CD4-positive, alpha-beta T cell treated with Interleukin-4 for 1 hour (primary cell): ENCODE results near the gene TNPO3.

Experiments
- DNase-seq, 2 donors: peaks; one replicate each; pipeline ENCODE4 v3.0.0-alpha.2; 2020 to 2022

Gene TNPO3

GRCh38 chr7:128919881-128920799, 134.8 kb downstream of the TNPO3 start:
- no peak for DNase-seq

GRCh38 chr7:128919241-128919640, 135.7 kb downstream of the TNPO3 start:
- no peak for DNase-seq

DNA sequence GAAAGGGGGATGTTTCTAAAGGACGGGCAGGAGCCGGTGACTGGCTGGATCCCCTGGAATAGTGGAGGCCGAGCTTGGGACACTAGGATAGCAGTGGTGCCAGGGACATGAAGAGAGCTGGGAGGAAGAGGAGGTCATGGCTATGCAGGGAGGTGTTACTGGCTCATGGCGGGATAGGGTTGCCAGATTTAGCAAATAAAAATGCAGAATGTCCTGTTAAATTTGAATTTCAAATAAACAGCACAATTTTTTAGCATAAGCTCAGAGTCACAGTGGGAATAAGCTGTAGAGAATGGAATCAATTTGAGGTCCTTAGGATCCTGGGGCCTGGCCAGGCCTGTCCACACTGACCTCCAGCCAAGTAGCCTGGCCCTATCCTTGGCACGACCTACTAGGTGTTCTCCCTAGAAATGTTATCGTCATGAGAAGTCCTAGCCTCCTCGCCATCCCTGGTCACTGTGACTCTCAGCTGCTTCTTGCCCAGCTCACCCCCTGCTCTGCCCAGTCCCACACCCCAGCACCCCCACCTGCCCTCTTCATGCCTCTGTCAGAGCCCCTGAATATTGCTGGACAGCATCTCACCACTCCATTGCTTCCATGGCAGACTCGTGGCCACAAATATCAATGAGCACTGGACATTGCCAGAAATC, 136.8 kb downstream of the TNPO3 start:
- DNase-seq: no peak

DNA sequence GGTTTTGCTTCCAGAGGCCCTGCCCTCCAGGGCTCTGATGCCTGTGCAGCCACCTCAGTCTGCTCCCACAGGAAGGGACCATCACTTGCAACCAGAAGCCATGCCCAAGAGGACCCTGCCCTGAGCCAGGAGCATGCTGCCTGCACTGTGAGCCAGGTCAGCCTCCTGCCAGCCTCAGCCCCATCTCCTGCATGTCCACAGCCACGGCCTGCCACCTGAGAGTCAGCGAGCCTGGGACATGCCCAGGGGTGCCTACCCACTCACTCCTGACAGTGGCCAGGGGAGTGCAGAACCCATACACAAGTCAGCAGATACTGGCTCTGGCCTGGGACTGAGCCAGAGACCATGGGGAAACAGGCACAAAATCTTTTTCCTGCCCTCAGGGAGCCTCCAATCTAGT, 137.8 kb downstream of the TNPO3 start:
- DNase-seq: no peak

DNA sequence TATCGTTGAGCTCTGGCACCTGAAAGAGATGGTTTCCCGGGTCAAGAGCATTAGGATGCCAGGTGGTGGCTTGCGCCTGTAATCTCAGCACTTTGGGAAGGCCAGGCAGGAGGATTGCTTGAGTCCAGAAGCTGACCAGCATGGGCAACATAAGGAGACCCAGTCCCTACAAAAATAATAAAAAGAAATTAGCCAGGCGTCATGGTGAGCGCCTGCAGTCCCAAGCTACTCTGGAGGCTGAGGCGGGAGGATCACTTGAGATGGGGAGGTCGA, 138.3 kb downstream of the TNPO3 start:
- no peak for DNase-seq

DNA sequence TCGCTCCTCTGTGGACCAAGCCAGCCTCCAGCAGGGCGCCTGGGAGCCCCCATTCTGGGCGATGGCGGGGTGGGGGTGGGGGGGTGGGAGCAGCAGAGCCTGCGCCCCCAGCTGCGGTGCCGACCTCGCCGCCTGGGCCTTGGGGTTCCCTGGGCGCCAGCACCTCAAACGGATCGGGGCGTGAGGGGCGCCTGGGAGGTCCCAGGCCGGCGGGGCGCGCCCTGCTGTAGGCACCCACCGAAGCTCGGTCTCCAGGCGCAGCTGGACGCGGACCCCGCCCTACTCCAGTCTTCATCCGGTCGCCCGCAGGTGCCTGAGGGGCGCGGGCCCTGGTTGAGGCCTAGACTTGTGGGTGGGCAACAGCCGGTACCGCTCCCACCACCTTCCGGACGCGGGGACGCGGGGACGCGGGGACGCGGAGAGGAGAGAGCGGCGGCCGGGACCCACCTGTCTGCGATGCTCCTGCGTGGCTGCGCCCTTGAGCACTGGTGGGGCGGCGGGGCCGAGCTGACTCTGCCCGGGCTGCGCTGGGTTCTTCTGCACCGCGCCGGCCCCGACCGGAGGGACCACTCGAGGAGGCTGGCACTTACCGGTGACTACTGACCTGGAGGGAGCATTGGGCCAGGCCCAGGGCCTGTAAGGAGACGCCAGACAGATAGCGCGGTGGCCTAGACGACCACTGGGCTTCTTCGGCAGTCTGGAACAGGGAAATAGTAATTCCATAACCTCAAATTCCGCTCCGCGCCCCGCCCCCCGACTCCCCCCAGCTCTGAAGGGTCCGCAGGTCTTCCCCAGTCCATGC, 138.9 kb downstream of the TNPO3 start:
- no peak for DNase-seq

GRCh38 chr7:128915271-128915819, 139.6 kb downstream of the TNPO3 start:
- no peak for DNase-seq

DNA sequence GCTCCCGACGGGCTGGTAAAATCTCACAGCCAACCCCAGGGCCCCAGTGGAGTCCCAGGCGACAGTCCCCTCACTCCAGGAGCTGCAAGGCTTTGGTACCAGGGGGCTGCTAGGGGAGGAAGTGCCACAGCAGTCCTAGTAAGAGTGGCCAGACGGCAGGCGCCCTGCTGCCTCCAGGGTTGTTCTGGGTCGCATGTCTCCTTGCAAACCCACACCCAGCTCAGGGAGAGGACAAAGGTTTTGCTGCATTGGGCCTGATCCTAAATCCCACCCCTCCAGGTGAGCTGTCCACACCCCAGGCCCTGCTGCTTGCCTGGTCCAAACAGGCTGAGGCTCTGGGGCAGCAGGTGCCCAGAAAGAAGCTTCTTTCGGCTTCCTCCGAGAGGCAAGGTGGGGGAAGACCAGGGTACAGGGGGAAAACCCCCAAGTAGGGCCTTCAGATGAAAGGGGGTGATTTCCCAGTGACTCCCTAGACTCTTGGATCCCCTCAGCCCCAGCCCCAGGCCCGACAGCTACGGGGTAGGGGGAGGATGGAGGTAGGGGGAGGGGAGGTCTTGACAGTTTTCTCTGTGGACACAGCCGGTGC, 140.3 kb downstream of the TNPO3 start:
- DNase-seq: peak in 1 of 2 donors; percentile 8

GRCh38 chr7:128913870-128914565, 140.9 kb downstream of the TNPO3 start:
- DNase-seq: peak in 1 of 2 donors; percentile 9

GRCh38 chr7:128912709-128913495, 142.0 kb downstream of the TNPO3 start:
- peak in 1 of 2 donors; percentile 1 for DNase-seq

DNA sequence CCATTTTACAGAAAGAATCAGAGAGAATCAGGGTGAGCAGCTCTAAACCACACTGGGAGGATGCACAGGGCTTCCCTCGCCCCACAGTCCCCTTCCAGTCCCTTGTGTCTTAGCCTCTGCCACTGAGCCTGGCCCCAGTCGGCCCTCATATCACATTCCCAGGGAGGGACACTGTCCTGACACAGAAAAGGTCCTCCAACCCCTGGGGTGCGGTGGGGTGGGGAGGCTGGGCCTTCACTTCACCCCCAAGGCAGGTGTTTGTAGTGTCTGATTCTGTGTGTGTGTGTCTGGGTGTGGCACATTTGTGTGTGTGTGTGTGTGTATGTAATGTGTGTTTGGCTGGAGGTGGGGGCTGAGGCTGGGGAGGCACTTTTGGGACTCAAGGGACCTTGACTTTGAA, 142.6 kb downstream of the TNPO3 start:
- peak in 1 of 2 donors; percentile 4 for DNase-seq

GRCh38 chr7:128911423-128912031, 143.4 kb downstream of the TNPO3 start:
- DNase-seq: peak in 1 of 2 donors; percentile 9

DNA sequence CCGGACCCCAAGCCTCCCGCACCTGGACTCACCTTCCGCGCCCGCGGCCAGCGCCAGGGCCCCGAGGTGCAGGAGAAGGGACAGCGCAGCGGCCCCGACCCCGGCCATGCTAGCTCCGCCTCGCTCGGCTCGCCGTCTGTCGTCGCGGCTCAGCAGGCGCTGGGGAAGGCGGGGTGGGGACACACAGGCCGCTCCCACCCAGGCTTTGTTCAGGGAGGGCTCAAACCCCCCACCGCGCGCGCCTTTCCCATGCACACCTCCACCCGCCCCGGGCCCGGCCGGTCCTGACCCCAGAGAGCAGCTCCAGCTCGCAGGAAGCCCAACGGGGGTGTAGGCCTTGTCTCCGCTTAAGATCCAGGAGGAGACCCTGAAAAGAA, 144.4 kb downstream of the TNPO3 start, which contains the start of gene KCP:
Gene KCP, minus strand, starts transcription at position 141 of the 377 bp plus-strand sequence. Its CDS starts 33 bp downstream, at position 108.
- no peak for DNase-seq

- DNase-seq: no peak
Measured at GRCh38 chr7:128909625-128910568, 145.0 kb downstream of the TNPO3 start.

- DNase-seq: no peak
Measured at GRCh38 chr7:128908750-128909624, 145.9 kb downstream of the TNPO3 start.

DNA sequence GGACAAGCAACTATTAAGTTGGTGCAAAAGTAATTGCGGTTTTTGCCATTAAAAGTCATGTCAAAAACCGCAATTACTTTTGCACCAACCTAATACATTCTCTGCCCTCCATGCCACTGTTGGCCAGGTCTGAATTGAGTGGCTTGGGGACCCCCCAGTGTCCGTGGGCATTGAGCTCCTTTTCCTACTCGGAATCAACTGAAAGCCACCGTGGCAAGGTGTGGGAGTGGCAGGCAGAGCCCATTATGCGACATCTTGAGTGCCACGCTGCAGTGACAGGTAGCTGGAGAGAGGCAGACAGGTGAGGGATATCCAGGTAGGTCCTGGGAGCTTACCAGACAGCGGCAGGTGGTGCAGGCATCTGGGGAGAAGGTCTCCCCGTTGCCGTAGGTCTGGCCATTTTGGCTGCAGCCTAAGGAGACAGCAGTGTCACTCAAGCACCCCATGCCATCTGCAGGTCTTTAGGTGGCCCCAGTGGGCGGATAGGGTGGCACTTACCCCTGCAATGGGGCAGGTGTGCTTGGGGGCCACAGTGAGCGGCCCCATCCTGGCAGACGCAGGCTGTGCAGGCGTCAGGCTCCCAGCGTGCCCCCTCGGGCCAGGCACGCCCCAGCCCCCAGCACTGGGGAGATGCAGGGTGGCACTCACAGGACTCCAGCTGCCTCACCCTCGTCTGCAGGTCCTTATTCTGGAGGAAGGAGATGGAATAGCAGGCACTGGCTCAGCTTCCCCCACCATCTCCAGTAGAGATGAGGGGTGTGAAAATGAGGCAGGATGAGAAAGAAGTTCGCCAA, 147.9 kb downstream of the TNPO3 start:
- no peak for DNase-seq

- no peak for DNase-seq
Measured at GRCh38 chr7:128906001-128906765, 148.7 kb downstream of the TNPO3 start.
